ENCODE data around the gene CCL5.

Gene CCL5

DNA sequence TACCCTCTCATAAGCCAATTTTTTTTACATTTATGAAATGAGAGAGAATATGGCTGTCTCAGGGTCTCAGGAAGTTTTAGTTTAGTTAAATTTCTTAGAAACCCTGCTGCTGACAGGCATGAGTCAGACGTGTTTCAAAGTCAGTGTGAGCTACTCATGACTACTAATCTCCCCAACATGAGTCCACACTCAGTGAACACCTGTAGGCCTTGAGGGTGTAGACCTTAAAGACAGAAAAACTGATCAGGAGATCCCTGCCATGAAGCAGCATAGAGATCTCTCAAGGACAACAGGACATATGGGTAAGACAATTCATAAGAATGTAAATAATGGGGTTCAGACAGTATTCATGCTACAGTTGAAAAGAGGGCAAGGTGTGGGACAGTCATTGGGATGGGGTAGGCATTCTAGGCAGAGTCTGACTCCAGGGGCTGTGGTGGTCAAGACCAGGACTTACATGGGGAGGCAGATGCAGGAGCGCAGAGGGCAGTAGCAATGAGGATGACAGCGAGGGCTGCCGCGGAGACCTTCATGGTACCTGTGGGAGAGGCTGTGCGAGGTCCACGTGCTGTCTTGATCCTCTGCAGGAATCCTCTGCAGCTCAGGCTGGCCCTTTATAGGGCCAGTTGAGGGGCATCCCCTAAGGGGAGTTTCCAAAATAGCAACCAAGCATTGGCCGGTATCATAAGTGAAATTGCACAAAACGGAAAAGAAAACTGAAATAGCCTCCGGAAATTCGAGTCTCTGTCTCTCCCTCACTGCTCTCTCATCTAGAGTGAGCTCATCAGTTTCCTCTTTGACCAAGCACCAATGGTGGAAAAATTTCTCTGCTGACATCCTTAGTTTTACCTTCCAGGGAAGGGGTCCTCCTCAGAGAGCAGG is at the start of gene CCL5:
Gene CCL5 (minus strand): TSS at position 588 of the 882 bp plus-strand sequence.
- DNase-seq, result peak; percentile 28 to 30

- DNase-seq, result no peak
These were observed 47.6 kb upstream of the CCL5 start for GRCh38 chr17:35927714-35928113.

DNA sequence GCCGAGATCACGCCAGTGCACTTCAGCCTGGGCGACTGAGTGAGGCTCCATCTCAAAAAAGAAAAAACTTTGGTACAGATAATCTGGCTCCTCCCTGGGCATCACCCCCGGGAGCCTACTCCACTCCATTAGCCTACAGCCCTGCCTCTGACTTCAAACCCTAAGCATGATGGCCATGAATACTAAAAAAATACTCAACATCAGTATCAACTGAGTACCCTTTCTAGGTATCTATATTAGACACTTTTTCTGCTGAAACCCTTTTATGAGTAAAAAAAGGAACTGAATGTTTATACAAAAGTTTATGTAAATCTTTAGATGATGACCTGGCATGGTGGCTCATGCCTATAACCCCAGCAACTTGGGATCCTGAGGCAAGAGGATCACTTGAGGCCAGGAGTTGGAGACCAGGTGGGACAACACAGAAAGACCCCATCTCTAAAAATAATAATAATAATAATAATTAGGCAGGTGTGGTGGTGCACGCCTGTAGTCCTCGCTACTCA is 43.5 kb upstream of the CCL5 start:
- DNase-seq, result no peak

DNA sequence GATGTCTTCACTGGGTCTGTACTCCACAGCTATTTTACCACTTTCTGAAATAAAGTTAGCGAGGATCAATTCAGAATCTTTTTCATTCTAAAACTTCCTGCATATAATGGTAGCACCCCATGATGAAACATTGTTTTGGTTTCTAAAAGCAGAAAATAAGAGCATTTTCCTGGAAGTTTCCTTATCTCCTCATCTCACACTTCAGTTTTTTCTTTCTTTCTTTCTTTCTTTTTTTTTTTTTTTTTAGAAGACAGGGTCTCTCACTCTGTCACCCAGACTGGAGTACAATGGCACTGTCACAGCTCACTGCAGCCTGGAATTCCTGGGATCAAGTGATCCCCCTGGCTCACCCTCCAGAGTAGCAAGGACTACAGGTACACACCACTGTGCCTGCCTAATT is 40.1 kb upstream of the CCL5 start:
- no peak for DNase-seq

GRCh38 chr17:35918665-35919064 is 38.5 kb upstream of the CCL5 start:
- DNase-seq, result no peak

DNA sequence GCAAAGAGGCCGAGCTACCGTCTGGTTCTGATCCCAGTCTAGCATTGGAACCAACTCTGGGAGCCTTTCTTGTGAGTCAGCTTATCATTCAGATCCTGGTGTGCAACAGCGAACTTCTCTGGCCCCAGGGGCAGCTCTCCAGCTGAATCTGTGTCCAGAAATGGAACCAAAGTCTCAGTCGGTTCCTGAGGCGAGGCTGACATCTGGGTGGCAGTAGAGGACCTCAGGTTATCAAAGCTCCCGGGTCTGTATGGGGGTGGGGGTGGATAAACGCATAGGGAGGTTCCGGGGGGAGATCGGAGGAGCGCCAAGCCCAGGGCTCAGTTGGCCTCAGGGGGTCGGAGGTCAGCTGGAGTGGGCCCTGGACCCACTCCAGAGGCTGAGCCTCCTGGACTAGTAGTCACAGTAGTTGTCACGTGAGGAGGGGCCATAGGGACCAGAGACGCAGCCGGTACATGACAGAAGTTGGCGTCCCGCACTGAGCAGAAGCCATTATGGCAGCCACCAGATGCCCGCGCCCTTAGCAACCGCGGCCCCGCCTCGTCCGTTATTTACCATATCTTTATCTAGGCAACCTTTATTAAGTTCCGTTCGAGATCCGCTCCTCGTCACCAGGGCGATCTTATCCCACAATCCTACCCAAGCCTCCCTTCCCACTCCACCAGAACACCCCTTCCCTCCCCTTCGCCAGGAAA is 37.5 kb upstream of the CCL5 start:
- no peak for DNase-seq

- DNase-seq, result no peak
These were observed 35.2 kb upstream of the CCL5 start for GRCh38 chr17:35915153-35915964.

DNA sequence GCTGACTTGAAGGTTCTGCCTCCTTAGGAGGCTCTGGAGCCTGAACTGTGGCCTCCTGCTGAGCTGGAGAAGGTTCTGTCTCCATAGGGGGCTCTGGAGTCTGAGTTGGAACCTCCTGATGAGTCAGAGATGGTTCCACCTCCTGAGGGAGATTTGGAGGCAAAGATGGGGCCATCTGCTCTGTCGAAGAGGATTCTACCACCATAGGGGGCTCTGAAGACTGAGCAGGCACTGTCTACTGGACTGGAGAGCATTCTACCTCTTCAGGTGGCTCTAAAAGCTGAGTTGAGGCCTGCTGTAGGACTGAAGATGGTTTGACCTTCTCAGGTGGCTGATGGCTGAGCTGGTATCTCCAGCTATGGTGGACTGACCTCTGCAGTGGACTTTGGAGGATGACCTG is 34.2 kb upstream of the CCL5 start:
- no peak for DNase-seq

GRCh38 chr17:35913609-35914008 is 33.4 kb upstream of the CCL5 start:
- no peak for DNase-seq

GRCh38 chr17:35912942-35913341 is 32.8 kb upstream of the CCL5 start:
- DNase-seq, result no peak

GRCh38 chr17:35912339-35912912 is 32.3 kb upstream of the CCL5 start:
- no peak for DNase-seq

GRCh38 chr17:35909408-35909807 is 29.2 kb upstream of the CCL5 start:
- DNase-seq, result no peak

GRCh38 chr17:35907691-35908090 is 27.5 kb upstream of the CCL5 start:
- DNase-seq, result no peak

GRCh38 chr17:35906926-35907637 is 26.9 kb upstream of the CCL5 start:
- no peak for DNase-seq

DNA sequence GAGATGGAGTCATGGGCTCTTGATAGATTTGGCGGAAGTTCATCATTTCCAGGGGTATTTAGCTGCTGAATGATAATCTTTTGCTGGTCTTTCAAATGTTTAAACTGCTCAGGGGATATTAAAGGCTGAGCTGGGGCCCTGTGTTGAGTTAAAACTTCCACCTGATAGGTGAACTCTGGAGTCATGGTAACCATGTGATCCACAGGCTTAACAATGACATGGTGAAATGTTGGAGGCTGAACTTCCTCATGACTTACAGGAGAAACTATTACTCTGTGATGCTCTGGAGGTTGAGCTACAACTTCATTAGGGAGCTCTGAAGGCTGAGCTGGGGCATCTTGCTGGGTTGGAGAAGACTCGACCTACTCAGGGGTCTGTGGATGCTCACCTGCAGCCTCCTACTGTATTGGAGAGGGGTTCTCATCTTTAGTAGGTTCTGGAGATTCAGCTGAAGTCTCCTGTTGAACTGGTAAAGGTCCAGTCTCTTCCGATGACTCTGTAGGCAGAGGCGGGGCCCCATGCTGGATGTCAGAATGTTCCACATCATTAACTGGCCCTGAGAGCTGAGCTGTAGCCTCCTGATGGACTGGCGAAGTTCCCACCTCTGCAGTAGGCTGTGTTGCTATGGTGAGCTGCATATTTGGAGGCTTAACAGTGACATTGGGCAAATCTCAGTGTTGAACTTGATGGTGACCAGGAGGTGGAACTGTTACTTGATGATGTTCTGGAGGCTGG is 26.2 kb upstream of the CCL5 start:
- no peak for DNase-seq

GRCh38 chr17:35903451-35903850 is 23.3 kb upstream of the CCL5 start:
- DNase-seq, result no peak

GRCh38 chr17:35901631-35902175 is 21.5 kb upstream of the CCL5 start:
- no peak for DNase-seq

GRCh38 chr17:35900708-35901480 is 20.7 kb upstream of the CCL5 start:
- no peak for DNase-seq

GRCh38 chr17:35900280-35900679 is 20.1 kb upstream of the CCL5 start:
- no peak for DNase-seq

Data from stimulated activated CD4-positive, alpha-beta T cell treated with anti-CD3 and anti-CD28 coated beads, Interleukin-2, amount 100 ng/mL, for 24 hours (primary cell).